ENCODE results near the gene RAPGEF1.

- no peak for TF ChIP-seq POLR2A (IDR thresholded peaks at IDR 0.05)
- no peak for TF ChIP-seq CTCF (IDR thresholded peaks at IDR 0.05 in 8 of 11, conservative IDR thresholded peaks at IDR 0.05 in 3 of 11)
These were observed 136.7 kb downstream of the RAPGEF1 start for GRCh38 chr9:131603199-131603598.

Measured in spleen (tissue), 7 donors.